ENCODE results near the gene ADAM19.
"Not testable (repeated sequence)": the region's sequence is repeated elsewhere in the genome, so short reads cannot be mapped to it uniquely, and the experiment has no call there.

ADAM19 gene

DNA sequence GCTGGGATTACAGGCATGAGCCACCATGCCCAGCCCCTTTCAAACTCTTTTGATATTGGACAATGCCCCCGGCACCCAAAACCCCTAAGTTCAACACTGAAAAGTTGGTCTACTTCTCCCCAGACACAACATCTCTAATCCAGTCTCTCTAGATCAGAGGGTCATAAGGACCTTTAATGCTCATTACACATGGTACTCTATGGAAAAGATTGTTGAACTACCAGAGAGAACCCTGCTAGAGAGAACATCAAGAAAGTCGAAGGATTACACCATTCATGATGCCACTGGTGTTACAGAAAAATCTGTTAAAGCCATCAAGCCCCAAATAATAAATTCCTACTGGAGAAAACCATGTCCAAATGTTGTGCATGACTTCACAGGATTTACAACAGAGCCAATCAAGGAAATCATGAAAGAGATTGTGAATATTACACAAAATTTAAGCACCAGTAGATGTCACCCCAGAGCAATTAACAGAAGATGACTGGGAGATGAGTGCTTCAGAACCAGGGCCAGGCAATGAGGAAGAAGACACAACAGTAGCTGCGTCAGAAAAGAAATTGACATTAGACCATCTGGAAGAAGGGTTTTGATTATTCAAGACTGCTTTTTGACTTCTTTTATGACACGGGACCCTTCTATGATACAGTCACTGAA is 143.9 kb downstream of the ADAM19 start:
- H3K9ac ChIP-seq (ENCODE audit: low read length) = no peak overlapping the region
- H3K4me2 ChIP-seq (ENCODE audit: low read length) = peak overlapping the region; percentile 36
- no peaks in the 10 kb centered on the region for H4K20me1 ChIP-seq (ENCODE audit: insufficient read depth, low read length)
- H3K9me3 ChIP-seq (ENCODE audit: insufficient read depth, low read length) = no peaks in the 10 kb centered on the region
- H3K27me3 ChIP-seq (ENCODE audit: low read depth, low read length) = no peaks in the 10 kb centered on the region
- no peaks in the 10 kb centered on the region for H3K36me3 ChIP-seq (replicated peaks; ENCODE audit: low read depth, low read length)
- H2AFZ ChIP-seq (ENCODE audit: low read depth, low read length) = no peak overlapping the region
- H3K4me1 ChIP-seq (ENCODE audit: low read length) = peaks cover 4% of the 10 kb centered on the region
- H3K27ac ChIP-seq (ENCODE audit: low read length) = no peak overlapping the region
- TF ChIP-seq EZH2phosphoT487 (IDR thresholded peaks at IDR 0.05; ENCODE audit: low read depth) = no peak
- TF ChIP-seq, protein P1, sequence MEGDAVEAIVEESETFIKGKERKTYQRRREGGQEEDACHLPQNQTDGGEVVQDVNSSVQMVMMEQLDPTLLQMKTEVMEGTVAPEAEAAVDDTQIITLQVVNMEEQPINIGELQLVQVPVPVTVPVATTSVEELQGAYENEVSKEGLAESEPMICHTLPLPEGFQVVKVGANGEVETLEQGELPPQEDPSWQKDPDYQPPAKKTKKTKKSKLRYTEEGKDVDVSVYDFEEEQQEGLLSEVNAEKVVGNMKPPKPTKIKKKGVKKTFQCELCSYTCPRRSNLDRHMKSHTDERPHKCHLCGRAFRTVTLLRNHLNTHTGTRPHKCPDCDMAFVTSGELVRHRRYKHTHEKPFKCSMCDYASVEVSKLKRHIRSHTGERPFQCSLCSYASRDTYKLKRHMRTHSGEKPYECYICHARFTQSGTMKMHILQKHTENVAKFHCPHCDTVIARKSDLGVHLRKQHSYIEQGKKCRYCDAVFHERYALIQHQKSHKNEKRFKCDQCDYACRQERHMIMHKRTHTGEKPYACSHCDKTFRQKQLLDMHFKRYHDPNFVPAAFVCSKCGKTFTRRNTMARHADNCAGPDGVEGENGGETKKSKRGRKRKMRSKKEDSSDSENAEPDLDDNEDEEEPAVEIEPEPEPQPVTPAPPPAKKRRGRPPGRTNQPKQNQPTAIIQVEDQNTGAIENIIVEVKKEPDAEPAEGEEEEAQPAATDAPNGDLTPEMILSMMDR (IDR thresholded peaks at IDR 0.05; ENCODE audit: low read depth, low read length) = peak; percentile 63
- H3K4me3 ChIP-seq (ENCODE audit: low read length) = no peak overlapping the region
- H3K79me2 ChIP-seq (ENCODE audit: low read length) = no peaks in the 10 kb centered on the region

GRCh38 chr5:157429920-157430319 is 145.7 kb downstream of the ADAM19 start:
- H4K20me1 ChIP-seq (ENCODE audit: insufficient read depth, low read length); H2AFZ ChIP-seq (ENCODE audit: low read depth, low read length); H3K4me3 ChIP-seq (ENCODE audit: low read length); H3K27ac ChIP-seq (ENCODE audit: low read length); H3K9me3 ChIP-seq (ENCODE audit: insufficient read depth, low read length); H3K36me3 ChIP-seq (replicated peaks; ENCODE audit: low read depth, low read length); H3K9ac ChIP-seq (ENCODE audit: low read length); H3K27me3 ChIP-seq (ENCODE audit: low read depth, low read length); H3K4me2 ChIP-seq (ENCODE audit: low read length); H3K79me2 ChIP-seq (ENCODE audit: low read length); H3K4me1 ChIP-seq (ENCODE audit: low read length): not testable (repeated sequence)

All from OCI-LY3 (cell line).